ENCODE data around the gene ATAD5.

ATAD5 gene

GRCh38 chr17:30831663-30832437, at the start of gene ATAD5:
TSS of gene ATAD5 (plus strand) at chr17:30831966. CDS start at chr17:30832348, 382 bp downstream.
- no peak for TF ChIP-seq CTCF (IDR thresholded peaks at IDR 0.05; ENCODE audit: low read depth, low read length)
- DNase-seq (ENCODE audit: extremely low read depth, low read depth), result peak; percentile 68

- no peak for TF ChIP-seq CTCF (IDR thresholded peaks at IDR 0.05; ENCODE audit: low read depth, low read length)
- no peak for DNase-seq (ENCODE audit: extremely low read depth, low read depth)
Observed at GRCh38 chr17:30782206-30782605, 49.6 kb upstream of the ATAD5 start.

- no peak for TF ChIP-seq CTCF (IDR thresholded peaks at IDR 0.05; ENCODE audit: low read depth, low read length)
- DNase-seq (ENCODE audit: extremely low read depth, low read depth), result no peak
Observed at GRCh38 chr17:30788918-30789317, 42.8 kb upstream of the ATAD5 start.

GRCh38 chr17:30790279-30790678, 41.5 kb upstream of the ATAD5 start:
- no peak for TF ChIP-seq CTCF (IDR thresholded peaks at IDR 0.05; ENCODE audit: low read depth, low read length)
- DNase-seq (ENCODE audit: extremely low read depth, low read depth), result no peak

- TF ChIP-seq CTCF (IDR thresholded peaks at IDR 0.05; ENCODE audit: low read depth, low read length), result no peak
- no peak for DNase-seq (ENCODE audit: extremely low read depth, low read depth)
Observed at GRCh38 chr17:30793282-30793977, 38.3 kb upstream of the ATAD5 start.

GRCh38 chr17:30794372-30794771, 37.4 kb upstream of the ATAD5 start:
- no peak for TF ChIP-seq CTCF (IDR thresholded peaks at IDR 0.05; ENCODE audit: low read depth, low read length)
- DNase-seq (ENCODE audit: extremely low read depth, low read depth), result no peak

- no peak for DNase-seq (ENCODE audit: extremely low read depth, low read depth)
- no peak for TF ChIP-seq CTCF (IDR thresholded peaks at IDR 0.05; ENCODE audit: low read depth, low read length)
Observed at GRCh38 chr17:30796016-30796415, 35.8 kb upstream of the ATAD5 start.
